Astrocyte (in vitro differentiated cells and primary cell): ENCODE results near the gene UQCR10. TPM values are rescaled to one million over a fixed set of nuclear protein-coding genes. Genes with fewer than 3 reads are reported as not detected.

ENCODE experiments used
- total RNA-seq: library from RNA; stranded (reverse); gene quantifications from 2 replicates; pipeline ENCODE4 v1.2.1, GENCODE V29; 2021

The UQCR10 gene
- total RNA-seq, 1 donor from 2014 or later, result 112 TPM

Other genes with a start within 250 kb of the UQCR10 start
- gene THOC5, start 213.6 kb upstream of the UQCR10 start, total RNA-seq, result 85.0 and 92.5 TPM in 2 replicates
- gene NIPSNAP1, start 186.3 kb upstream of the UQCR10 start, total RNA-seq, result 84.7 and 85.4 TPM in 2 replicates
- 84.8 and 93.4 TPM in 2 replicates for gene NF2, start 163.7 kb upstream of the UQCR10 start, total RNA-seq
- gene CABP7, start 47.4 kb upstream of the UQCR10 start, total RNA-seq, result 0.12 TPM in 1 of 2 replicates, not detected in the other
- gene ZMAT5, start 362 bp upstream of the UQCR10 start, total RNA-seq, result 24.4 and 24.8 TPM in 2 replicates
- 69.5 and 71.2 TPM in 2 replicates for gene ASCC2, start 70.9 kb downstream of the UQCR10 start, total RNA-seq
- 37.3 and 41.0 TPM in 2 replicates for gene MTMR3, start 115.8 kb downstream of the UQCR10 start, total RNA-seq